HCT116 (cell line): ENCODE results near the gene ARHGAP9. TPM values are rescaled to one million over a fixed set of nuclear protein-coding genes. Genes with fewer than 3 reads are reported as not detected.
"Not testable (repeated sequence)": the region's sequence is repeated elsewhere in the genome, so short reads cannot be mapped to it uniquely, and the experiment has no call there.

Experiments used
- ATAC-seq: fragments of 200-7000 bp; cut with Tn5 transposase; 2 replicates; pipeline ENCODE4 v1.9.1; 2020; ENCODE audit warnings: mild to moderate bottlenecking, moderate library complexity
- BruUV-seq: library from RNA; stranded (reverse); fragments of 400-500 nt; replicated peaks from 2 replicates; lab custom pipeline; 2021; lab: Mats Ljungman, UMichigan
- CTCF ChIA-PET: fragments of 300-600 bp; sonication (Branson Sonifier 250); formaldehyde crosslinking; loops from one replicate; lab custom pipeline; 2021; ENCODE audit warnings: antibody characterized with exemption; lab: Charles Lee
- POLR2A ChIA-PET: fragments of 300-600, 350-600 bp; sonication (Branson Sonifier 250); formaldehyde crosslinking; loops from one replicate; lab custom pipeline; 2021; ENCODE audit warnings: antibody characterized with exemption; lab: Charles Lee
- RAD21 ChIA-PET, 2 experiments: fragments of 300-600 bp; sonication (Branson Sonifier 250); formaldehyde crosslinking; loops; one replicate each; lab custom pipeline; 2023; ENCODE audit warnings: low total read pairs in 2 of 2; ENCODE audit not compliant: uncharacterized antibody in 2 of 2, unreplicated experiment in 2 of 2, low non-redundant PET in 1 of 2; lab: Charles Lee
- DNase-seq: peaks from one replicate; pipeline ENCODE4 v3.0.0-alpha.2; 2010; ENCODE audit warnings: low read depth, low spot score
- H2AFZ ChIP-seq: fragments of 200-600 bp; shearing (Covaris generic), sonication (generic); 2 replicates; pipeline ENCODE4 v1.6.1; 2017; ENCODE audit warnings: low read depth, mixed run types, mixed read lengths, antibody characterized with exemption, low read length; ENCODE audit not compliant: poor library complexity, severe bottlenecking
- H3K27ac ChIP-seq: 2 replicates; pipeline ENCODE4 v1.5.1; 2012; ENCODE audit warnings: low read depth, low read length
- H3K27me3 ChIP-seq: fragments of 200-600 bp; sonication (generic); 2 replicates; pipeline ENCODE4 v1.6.1; 2016; ENCODE audit warnings: mixed run types, low read length, mixed read lengths; ENCODE audit not compliant: insufficient read depth
- H3K36me3 ChIP-seq, 2 experiments: fragments of 200-500 bp in 1 of 2; fragments of 200-600 bp in 1 of 2; sonication (Bioruptor generic) in 1 of 2; sonication (generic) in 1 of 2; 2 replicates each; pipeline versions ENCODE4 v1.5.1 to v1.6.1; 2014 to 2016; ENCODE audit warnings: low read length in 2 of 2, inconsistent platforms in 1 of 2, mixed read lengths in 1 of 2, mixed run types in 1 of 2; ENCODE audit not compliant: insufficient read depth in 2 of 2, control insufficient read depth in 1 of 2
- H3K4me1 ChIP-seq, 2 experiments: fragments of 200-600 bp in 1 of 2; sonication (generic) in 1 of 2; 2 replicates each; pipeline versions ENCODE4 v1.5.1 to v1.6.1; 2012 to 2017; ENCODE audit warnings: low read length in 2 of 2, inconsistent platforms in 1 of 2, mild to moderate bottlenecking in 1 of 2, mixed read lengths in 1 of 2, mixed run types in 1 of 2, moderate library complexity in 1 of 2; ENCODE audit not compliant: insufficient read depth in 2 of 2, control insufficient read depth in 1 of 2
- H3K4me2 ChIP-seq: fragments of 200-600 bp; sonication (generic); 2 replicates; pipeline ENCODE4 v1.6.1; 2017; ENCODE audit warnings: mixed run types, low read length, mixed read lengths
- H3K4me3 ChIP-seq, 2 experiments: fragments of 200-600 bp in 1 of 2; sonication (generic) in 1 of 2; replicated peaks in 1 of 2; 2 replicates each; pipeline ENCODE4 v1.5.1; 2011 to 2016; ENCODE audit warnings: low read length in 2 of 2, control low read depth in 1 of 2, low read depth in 1 of 2, mild to moderate bottlenecking in 1 of 2, mixed read lengths in 1 of 2, mixed run types in 1 of 2
- H3K79me2 ChIP-seq: fragments of 200-600 bp; sonication (generic); 2 replicates; pipeline ENCODE4 v1.6.1; 2017; ENCODE audit warnings: mild to moderate bottlenecking, mixed run types, low read length, moderate library complexity, mixed read lengths; ENCODE audit not compliant: insufficient read depth
- H3K9ac ChIP-seq: fragments of 200-600 bp; sonication (generic); 2 replicates; pipeline ENCODE4 v1.6.1; 2016; ENCODE audit warnings: low read length, mixed read lengths
- H3K9me2 ChIP-seq: fragments of 200-600 bp; sonication (generic), shearing (Covaris generic); 2 replicates; pipeline ENCODE4 v1.6.1; 2017; ENCODE audit warnings: mixed run types, mild to moderate bottlenecking, moderate library complexity; ENCODE audit not compliant: insufficient read depth
- H3K9me3 ChIP-seq, 2 experiments: fragments of 200-500 bp in 1 of 2; fragments of 200-600 bp in 1 of 2; sonication (Bioruptor generic) in 1 of 2; sonication (generic) in 1 of 2; 2 replicates each; pipeline ENCODE4 v1.6.1; 2014 to 2017; ENCODE audit warnings: low read length in 2 of 2, mixed read lengths in 2 of 2, inconsistent platforms in 1 of 2, low read depth in 1 of 2, mild to moderate bottlenecking in 1 of 2, mixed run types in 1 of 2, moderate library complexity in 1 of 2; ENCODE audit not compliant: control insufficient read depth in 1 of 2, insufficient read depth in 1 of 2
- H4K20me1 ChIP-seq: fragments of 200-600 bp; sonication (generic), shearing (Covaris generic); 2 replicates; pipeline ENCODE4 v1.6.1; 2017; ENCODE audit warnings: mixed run types, mild to moderate bottlenecking, moderate library complexity; ENCODE audit not compliant: insufficient read depth
- CBX3 ChIP-seq: IDR thresholded peaks from 2 replicates; pipeline ENCODE4 v1.6.1; 2012; ENCODE audit warnings: low read depth
- POLR2AphosphoS5 ChIP-seq: IDR thresholded peaks from 2 replicates; pipeline ENCODE4 v1.6.1; 2011; ENCODE audit warnings: mild to moderate bottlenecking, low read depth, low read length, moderate library complexity
- intact Hi-C: fragments of 100-400 bp; cut with micrococcal nuclease; formaldehyde crosslinking; loops from 2 replicates; pipeline ENCODE4 v1.10.0; 2022
- total RNA-seq: library from RNA; stranded (reverse); gene quantifications from one replicate; pipeline ENCODE4 v1.2.1, GENCODE V29; 2021; ENCODE audit not compliant: unreplicated experiment
- TF ChIP-seq, protein P1 (sequence below): IDR thresholded peaks from 2 replicates; pipeline ENCODE4 v1.6.1; 2011; ENCODE audit warnings: mild to moderate bottlenecking, low read length, moderate library complexity; ENCODE audit not compliant: insufficient replicate concordance; ENCODE audit errors: extremely low read depth

ARHGAP9 gene
- total RNA-seq, 1 experiment from 2014 or later, result 0.84 TPM

DNA sequence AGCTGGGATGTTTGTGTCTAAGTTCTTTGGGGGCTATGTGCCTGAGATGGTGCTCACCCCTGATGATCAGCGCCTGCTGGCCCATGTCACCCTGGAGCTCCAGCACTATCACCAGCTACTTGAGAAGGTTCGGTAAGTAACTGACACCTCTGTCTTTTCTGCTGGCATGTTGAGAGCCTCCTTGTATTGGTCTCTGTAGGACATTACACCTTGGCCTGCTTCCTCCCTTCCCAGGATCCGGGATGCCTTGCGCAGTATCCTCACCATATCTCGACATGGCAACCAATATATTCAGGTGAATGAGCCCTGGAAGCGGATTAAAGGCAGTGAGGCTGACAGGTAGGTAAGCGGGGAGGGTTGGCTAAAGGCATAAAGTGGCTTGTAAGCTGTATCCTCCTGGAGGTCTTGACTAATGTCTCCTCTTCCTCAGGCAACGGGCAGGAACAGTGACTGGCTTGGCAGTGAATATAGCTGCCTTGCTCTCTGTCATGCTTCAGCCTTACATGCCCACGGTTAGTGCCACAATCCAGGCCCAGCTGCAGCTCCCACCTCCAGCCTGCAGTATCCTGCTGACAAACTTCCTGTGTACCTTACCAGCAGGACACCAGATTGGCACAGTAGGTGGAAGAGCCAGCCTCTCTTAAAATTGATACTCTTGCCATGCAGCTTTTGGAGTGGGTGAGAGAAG is 35.2 kb upstream of the ARHGAP9 start:
- H3K79me2 ChIP-seq, result peaks cover 41% of the 10 kb centered on the region
- no peak overlapping the region for H3K4me2 ChIP-seq
- H3K9me3 ChIP-seq, result no peaks in the 10 kb centered on the region
- peak overlapping the region; percentile 40; the same call in 1 of the 2 replicates for H3K27ac ChIP-seq
- peaks cover 51 to 59% of the 10 kb centered on the region in 2 experiments; a peak in 3 of 4 replicates for H3K36me3 ChIP-seq
- H3K4me1 ChIP-seq, result peaks cover 4 to 20% of the 10 kb centered on the region in 2 experiments; a peak in 3 of 4 replicates
- H4K20me1 ChIP-seq, result peaks cover 7% of the 10 kb centered on the region; the same call in 1 of the 2 replicates
- POLR2A ChIA-PET, result interaction anchor here (0.8 to 2.4 kb wide), 3 partner anchors 10 to 212 kb away, joined by 3 to 8 read pairs (median 4); no protein-coding TSS in a partner anchor
- ATAC-seq (no peak), DNase-seq (no peak)
- H2AFZ ChIP-seq, result no peak overlapping the region
- BruUV-seq, result no TSS peak
- CTCF ChIA-PET, result no interaction called here
- no peaks in the 10 kb centered on the region for H3K27me3 ChIP-seq
- no peaks in the 10 kb centered on the region for H3K9me2 ChIP-seq
- intact Hi-C loops, result no loop called here
- no peak overlapping the region for H3K4me3 ChIP-seq
- TF ChIP-seq POLR2AphosphoS5, result peak; percentile 54
- no peak for TF ChIP-seq CBX3
- TF ChIP-seq, protein P1, sequence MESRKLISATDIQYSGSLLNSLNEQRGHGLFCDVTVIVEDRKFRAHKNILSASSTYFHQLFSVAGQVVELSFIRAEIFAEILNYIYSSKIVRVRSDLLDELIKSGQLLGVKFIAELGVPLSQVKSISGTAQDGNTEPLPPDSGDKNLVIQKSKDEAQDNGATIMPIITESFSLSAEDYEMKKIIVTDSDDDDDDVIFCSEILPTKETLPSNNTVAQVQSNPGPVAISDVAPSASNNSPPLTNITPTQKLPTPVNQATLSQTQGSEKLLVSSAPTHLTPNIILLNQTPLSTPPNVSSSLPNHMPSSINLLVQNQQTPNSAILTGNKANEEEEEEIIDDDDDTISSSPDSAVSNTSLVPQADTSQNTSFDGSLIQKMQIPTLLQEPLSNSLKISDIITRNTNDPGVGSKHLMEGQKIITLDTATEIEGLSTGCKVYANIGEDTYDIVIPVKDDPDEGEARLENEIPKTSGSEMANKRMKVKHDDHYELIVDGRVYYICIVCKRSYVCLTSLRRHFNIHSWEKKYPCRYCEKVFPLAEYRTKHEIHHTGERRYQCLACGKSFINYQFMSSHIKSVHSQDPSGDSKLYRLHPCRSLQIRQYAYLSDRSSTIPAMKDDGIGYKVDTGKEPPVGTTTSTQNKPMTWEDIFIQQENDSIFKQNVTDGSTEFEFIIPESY, result no peak
- H3K9ac ChIP-seq, result no peak overlapping the region
- RAD21 ChIA-PET, result no interaction called here

DNA sequence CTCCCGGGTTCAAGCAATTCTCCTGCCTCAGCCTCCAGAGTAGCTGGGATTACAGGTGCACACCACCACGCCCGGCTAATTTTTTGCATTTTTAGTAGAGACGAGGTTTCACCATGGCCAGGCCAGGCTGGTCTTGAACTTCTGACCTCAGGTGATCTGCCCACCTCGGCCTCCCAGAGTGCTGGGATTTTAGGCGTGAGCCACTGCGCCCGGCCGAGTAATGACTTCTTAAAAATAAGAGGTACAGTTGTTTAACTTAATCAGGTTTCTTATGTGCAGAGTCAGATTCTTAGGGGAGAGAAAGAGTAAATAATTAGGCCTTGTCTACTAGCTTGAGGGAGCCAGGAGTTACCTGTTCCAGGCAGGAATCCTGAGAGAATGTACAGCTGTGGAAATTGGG is 34.6 kb upstream of the ARHGAP9 start:
- H3K36me3 ChIP-seq, result peaks cover 51 to 55% of the 10 kb centered on the region in 2 experiments; a peak in 3 of 4 replicates
- H3K27ac ChIP-seq, H3K9me3 ChIP-seq, H3K27me3 ChIP-seq, RAD21 ChIA-PET, H4K20me1 ChIP-seq, intact Hi-C loops, BruUV-seq, H3K9ac ChIP-seq, H3K4me3 ChIP-seq, H3K4me2 ChIP-seq, H2AFZ ChIP-seq, CTCF ChIA-PET, H3K9me2 ChIP-seq, ATAC-seq, DNase-seq: not testable (repeated sequence)
- POLR2A ChIA-PET, result interaction anchor here (0.7 to 2.4 kb wide), 3 partner anchors 9 to 212 kb away, joined by 4 to 8 read pairs (median 4); no protein-coding TSS in a partner anchor
- H3K79me2 ChIP-seq, result peaks cover 34% of the 10 kb centered on the region
- peaks cover 4 to 16% of the 10 kb centered on the region in 2 experiments; a peak in 3 of 4 replicates for H3K4me1 ChIP-seq

- H3K27me3 ChIP-seq, H3K9me2 ChIP-seq, ATAC-seq, H3K4me2 ChIP-seq, H4K20me1 ChIP-seq, H3K4me3 ChIP-seq, H3K9me3 ChIP-seq, intact Hi-C loops, DNase-seq, H3K9ac ChIP-seq, CTCF ChIA-PET, H2AFZ ChIP-seq, H3K27ac ChIP-seq, RAD21 ChIA-PET, BruUV-seq: not testable (repeated sequence)
- POLR2A ChIA-PET, result interaction anchor here (0.7 to 2.4 kb wide), 2 partner anchors 9 to 61 kb away, joined by 4 to 8 read pairs; no protein-coding TSS in a partner anchor
- peaks cover 52 to 53% of the 10 kb centered on the region in 2 experiments; a peak in 3 of 4 replicates for H3K36me3 ChIP-seq
- peaks cover 0 to 11% of the 10 kb centered on the region in 2 experiments; a peak in 2 of 4 replicates for H3K4me1 ChIP-seq
- H3K79me2 ChIP-seq, result peaks cover 29% of the 10 kb centered on the region
These were observed 34.0 kb upstream of the ARHGAP9 start for GRCh38 chr12:57513677-57514076.
